ENCODE measurements around the gene LRRC47.

LRRC47 gene

DNA sequence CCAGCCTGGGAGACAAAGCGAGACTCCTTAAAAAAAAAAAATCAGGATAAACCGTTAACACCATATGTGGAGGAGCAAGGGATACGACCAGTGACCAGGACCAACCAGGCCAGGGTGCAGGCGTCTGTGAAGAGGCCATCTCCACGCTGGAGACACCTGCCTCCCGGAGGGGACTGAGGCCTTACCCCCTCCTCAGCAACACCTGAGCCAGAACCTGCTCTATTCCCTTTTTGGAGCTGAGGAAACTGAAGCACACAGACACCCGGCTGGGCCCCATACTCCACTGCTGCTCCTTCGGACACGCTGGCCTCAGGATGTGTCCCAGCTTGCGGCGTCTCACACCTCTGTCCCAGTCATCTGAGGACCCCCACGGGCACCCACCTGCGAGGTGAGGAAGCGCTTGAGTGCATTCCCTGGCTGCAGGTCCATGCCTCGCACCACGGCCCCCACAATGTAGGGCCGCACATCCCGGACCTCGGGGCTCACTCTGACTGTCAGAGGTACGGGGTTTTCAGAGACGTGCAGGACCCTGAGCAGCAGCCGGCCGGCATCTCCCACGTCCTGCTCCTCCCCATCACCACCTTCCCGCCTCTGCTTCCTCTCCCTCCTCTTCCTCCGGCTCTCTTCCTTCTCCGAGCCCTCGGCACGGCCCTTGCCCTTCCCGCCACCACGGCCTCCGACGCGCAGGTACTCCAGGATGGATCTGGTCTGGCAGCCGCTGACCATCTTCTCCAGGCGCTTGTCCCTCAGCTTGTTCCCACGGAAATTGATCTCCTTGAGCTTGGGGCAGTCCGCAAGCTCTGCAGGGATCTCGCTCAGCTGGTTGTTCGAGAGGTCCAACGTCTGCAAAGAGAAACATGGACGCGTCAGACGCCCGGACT lies 9.6 kb downstream of the LRRC47 start:
- DNase-seq (ENCODE audit: low read depth in 2 of 2) = no peak

GRCh38 chr1:3785456-3786157 lies 10.7 kb downstream of the LRRC47 start:
- no peak for DNase-seq (ENCODE audit: low read depth in 2 of 2)

DNA sequence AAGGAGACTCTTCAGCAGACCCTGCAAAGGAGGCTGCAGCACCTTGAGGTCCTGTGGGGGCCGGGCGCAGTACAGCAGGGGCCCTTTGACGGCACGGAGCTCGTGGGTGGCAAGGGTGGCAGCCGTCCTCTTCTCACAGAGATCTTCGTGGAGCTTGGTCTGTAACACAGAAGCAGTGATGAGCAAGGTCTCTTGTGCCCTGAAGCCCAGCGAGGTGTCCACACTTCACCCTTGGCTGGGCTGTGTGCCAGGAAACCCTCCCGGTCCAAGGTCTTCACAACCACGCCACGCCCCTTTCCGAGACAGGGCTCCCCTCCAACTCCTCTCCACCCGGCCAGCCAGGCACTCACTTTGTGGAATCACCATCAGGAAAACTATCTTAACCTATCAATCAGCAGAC lies 11.3 kb downstream of the LRRC47 start:
- no peak for DNase-seq (ENCODE audit: low read depth in 2 of 2)

DNA sequence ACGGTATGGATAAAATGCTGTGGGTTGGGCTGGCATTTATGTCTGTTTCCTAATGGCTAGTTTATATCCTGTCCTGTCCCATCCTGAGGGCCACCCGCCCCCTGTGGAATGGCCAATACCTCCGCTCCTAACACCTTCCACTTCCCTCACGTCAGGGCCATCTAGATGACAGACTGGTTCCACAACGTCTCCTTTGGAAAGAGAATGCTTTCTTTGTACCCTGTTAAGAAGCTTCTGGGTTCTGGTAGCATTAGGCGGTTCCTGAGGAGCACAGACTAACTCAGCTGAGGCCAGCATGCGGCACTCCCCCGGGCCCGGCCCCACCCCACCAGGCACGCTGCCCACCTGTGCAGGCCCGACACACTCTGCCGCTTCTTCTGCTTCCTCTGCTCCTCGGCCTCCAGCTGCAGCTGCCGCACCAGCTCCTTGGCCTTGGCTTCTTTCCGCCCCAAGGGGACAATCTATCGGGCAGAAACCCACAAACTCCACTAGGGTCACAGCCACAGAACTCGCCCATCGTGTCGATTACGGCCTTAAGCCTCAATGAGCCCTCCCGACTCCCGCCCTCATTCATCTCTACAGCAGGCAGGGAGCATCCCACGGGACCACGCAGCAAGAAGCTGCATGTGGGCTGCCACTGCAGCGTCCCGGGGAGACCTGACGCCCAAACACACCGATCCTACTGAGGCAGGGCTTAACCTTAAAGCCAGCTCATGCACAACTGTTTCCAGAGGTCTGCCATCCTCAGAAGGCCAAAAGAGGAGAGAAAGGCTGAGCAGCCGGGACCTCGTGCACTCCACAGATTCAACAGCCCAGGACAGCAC lies 12.4 kb downstream of the LRRC47 start:
- no peak for DNase-seq (ENCODE audit: low read depth in 2 of 2)

DNA sequence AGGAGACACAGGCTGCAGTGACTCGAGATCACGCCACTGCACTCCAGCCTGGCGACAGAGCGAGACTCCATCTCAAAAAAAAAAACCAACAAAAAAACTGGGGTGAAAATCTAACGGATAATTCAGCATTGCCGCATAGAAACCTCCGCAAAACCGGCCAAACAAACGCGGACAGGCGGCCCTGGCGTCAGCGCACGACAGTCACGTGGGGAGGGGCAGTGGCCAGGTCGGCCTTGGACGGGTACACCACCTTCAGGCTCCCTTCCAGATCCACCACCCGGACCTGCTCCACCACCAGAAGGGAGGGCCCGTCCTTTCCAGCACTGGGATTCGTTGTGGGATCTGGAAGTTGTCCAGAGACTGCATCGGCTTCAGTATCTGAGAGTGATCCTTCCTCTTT lies 15.4 kb downstream of the LRRC47 start:
- no peak for DNase-seq (ENCODE audit: low read depth in 2 of 2)

GRCh38 chr1:3779912-3780416 lies 16.3 kb downstream of the LRRC47 start:
- no peak for DNase-seq (ENCODE audit: low read depth in 2 of 2)

DNA sequence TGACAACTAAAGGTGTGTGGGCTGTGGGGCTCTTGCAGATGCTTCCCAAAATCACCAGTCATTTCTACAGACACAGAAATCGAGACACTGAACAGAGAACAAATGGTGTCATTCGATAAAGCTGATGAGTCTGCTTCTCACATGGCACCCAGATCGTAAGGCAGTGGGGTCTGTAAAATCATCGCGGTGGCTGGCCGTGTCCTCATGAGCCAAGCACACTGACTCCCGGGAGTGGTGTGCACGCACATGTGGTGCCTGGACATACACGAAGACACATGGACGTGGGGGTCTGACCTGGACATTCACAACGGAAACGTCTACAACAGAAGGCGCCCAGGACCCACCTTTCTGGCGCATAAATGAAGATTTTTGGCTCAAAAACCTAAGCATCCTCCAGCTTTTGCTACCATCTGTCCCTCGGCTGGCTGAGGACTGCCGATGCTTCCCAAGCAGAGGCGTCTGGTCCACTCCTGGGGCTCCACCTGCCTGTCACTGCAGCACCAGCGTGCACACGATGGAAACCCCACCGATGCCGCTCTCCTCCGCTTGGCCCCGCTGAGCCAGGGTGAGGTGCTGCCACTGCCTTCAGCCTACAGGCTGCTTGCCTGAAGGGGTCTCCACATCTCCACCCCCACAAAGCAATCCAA lies 16.9 kb downstream of the LRRC47 start:
- no peak for DNase-seq (ENCODE audit: low read depth in 2 of 2)

DNA sequence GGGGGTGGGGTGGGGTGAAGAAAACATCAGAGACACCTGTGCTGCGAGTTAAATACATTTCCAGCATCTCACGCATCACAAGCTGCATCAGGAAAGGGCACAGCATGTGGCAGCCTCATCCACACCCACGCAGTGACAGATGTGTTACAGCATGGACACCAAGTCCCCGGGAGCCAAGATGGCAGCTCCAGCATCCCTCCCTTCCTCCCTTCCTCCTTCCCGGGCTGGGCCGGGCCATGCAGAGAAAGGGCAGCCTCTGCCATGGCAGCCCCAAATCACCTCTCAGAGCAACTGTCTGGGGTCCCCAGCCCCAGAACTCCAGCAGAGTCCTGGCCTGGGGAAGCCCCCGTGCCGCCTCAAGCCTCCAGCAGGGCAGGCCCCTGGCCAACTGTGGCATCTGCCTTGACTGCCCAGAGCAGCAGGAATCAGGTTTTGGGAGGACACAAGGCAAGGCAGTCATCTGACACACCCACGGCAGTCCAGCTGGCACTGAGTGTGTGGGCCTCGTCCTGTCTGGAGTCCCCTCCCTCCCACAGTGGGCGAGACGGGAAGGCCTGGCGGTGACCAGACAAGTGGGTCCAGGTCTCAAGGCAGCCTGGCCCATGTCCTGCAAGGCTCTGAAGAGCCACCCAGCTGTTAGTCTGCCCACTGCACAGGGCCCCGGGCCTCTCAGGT lies 17.6 kb downstream of the LRRC47 start:
- DNase-seq (ENCODE audit: low read depth in 2 of 2) = no peak

- DNase-seq (ENCODE audit: low read depth in 2 of 2) = no peak
These were observed 18.4 kb downstream of the LRRC47 start for GRCh38 chr1:3777647-3778589.

DNA sequence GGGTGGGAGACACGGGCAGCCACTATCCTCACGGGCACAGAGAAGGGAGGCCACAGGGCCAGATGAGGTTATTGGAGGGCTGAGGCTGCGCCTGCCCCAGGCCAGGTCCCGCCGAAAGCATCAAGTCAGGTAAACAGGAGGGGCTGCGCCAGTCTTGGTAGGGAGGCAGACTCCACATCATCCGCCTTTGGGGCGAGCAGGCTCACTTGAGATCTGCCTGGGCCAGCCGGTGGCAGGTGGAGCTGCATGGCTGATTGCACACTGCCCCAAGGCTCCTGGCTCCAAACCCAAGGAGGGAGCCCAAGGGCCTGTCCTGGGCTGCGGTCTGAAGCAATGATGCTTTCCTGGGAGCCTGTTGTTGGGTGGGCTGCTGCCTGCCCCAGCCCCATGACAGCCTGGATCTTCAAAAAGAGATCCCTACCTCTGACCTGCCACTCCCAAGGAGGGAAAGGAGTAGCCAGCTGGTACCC lies 19.2 kb downstream of the LRRC47 start:
- DNase-seq (ENCODE audit: low read depth in 2 of 2) = no peak

- DNase-seq (ENCODE audit: low read depth in 2 of 2) = no peak
These were observed 19.9 kb downstream of the LRRC47 start for GRCh38 chr1:3776231-3776961.

- DNase-seq (ENCODE audit: low read depth in 2 of 2) = peak in 1 of 2 experiments; percentile 26
These were observed 20.6 kb downstream of the LRRC47 start for GRCh38 chr1:3775490-3776230.

GRCh38 chr1:3774946-3775489 lies 21.3 kb downstream of the LRRC47 start:
- DNase-seq (ENCODE audit: low read depth in 2 of 2) = no peak

DNA sequence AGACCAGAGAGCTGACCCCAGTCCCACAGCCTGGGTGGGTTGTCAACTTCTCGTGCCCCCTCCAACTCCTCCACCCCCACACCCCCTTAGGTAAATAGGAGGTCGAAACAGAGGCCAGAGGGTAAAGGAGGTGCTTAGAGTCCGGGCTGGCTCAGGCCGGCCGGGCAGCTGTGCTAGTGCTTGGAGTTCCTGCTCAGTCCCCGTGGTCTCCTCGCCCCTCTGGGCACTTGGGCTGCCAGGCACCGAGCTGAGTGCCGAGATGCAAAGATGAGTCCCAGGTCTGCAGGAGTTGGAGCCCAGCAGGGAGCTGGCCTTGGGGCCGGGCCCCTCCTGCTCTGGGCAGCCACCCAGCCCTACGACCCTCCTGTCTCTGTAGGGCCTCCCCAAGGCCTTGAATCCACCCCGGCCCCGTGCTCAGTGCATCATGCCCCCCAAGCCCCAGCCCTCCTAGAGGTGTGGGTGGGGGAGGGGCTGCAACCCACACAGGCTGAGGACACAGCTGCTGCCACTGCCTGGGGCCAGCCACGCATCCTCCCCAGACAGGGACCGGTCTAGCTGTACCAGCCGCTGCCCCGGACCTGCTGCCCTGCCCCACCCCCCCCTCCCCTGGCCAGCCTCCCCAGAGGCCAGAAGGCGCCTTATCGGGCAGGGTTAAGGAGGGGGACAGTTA lies 21.9 kb downstream of the LRRC47 start:
- no peak for DNase-seq (ENCODE audit: low read depth in 2 of 2)

DNA sequence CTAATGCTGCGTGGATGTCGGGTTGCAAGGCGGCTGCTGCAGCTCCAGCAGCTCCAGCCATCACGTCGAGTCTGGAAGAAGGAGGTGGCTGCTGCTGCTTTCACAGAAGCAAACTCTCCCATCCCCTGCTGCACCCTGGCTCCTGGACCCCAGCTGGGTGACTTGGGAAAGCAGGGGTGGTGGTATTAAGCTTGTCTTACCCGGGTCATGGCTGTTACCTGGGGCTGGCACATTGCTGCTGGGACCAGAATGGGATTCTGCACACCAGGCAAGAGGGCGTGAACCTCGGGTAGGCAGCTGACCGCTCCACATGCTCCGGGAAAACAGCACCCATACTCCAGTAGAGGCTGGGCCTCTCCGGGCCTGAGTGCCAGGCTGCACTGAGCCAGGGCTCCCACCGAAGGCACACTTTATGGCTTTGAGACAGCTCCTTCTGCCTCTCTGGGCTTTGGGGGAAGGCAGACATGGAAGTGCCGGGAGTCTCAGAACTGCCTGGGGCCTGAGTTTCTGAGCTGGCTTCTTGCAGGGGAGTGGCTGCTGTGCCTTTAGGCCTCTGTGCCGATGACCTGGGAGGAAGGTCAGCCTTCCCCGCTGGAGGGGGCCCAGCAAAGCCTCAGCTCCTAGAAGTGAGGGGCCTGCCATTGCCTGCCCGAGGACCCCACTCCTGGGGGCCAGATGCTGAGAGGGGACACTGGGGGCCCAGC lies 22.6 kb downstream of the LRRC47 start:
- no peak for DNase-seq (ENCODE audit: low read depth in 2 of 2)

DNA sequence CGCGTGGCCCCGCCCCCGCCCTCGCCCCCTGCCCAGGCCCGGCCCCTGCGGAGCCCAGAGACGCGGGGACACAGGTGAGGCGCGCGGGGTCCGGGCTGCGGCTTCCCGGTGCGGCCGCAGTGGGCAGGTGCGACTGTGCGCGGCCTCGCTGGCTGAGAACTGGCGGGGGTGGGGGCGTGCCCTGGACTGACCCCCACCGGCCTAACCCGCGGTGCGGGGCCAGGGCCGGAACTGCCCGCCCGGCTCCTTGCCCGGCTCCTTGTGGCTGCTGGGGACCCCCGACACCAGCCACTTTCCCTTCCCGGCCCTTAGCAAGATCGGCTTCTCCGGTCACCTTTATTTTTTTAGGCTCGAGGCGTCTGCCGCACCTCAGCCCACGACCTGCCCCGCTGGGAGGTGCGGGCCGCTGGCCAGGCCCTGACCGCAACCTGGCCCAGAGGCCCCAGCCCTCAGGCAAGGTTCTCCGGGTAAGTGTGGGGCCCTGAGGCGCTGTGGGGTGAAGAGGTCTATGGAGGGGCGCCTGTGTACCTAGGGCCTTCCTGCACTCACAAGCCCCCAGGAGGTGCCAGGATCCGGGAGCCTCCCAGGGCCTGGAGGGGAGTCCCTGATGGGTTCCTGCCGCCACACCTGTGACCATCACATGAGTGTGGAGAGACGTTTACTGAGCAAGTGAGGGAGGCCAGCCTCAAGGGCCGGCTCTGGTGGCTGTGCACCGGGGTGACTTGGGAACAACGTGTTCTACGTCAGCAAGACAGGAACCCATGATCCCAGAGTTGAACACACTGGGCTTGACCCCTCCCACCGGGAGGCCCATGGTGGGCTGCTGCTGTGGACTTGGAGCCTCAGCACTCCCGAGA lies 23.4 kb downstream of the LRRC47 start, which contains the start of gene SMIM1:
TSS of gene SMIM1 (plus strand) at position 35 of the 857 bp plus-strand sequence. CDS start 2,625 bp downstream, outside the sequence.
- no peak for DNase-seq (ENCODE audit: low read depth in 2 of 2)

Data from stimulated activated CD4-positive, alpha-beta T cell treated with anti-CD3 and anti-CD28 coated beads, Interleukin-12 subunit alpha, Interleukin-12 subunit beta, amount 100 ng/mL, for 24 hours (primary cell).